CD8-positive, alpha-beta memory T cell (primary cell): ENCODE results near the gene SLC35G1. TPM values are rescaled to one million over a fixed set of nuclear protein-coding genes. Genes with fewer than 3 reads are reported as not detected.

Experiments
- CTCF ChIA-PET: fragments of 350-600 bp; sonication (Branson Sonifier 250); formaldehyde crosslinking; loops from one replicate; lab custom pipeline; 2021; ENCODE audit warnings: antibody characterized with exemption; lab: Charles Lee
- POLR2A ChIA-PET: fragments of 350-600 bp; sonication (Branson Sonifier 250); formaldehyde crosslinking; loops from one replicate; lab custom pipeline; 2021; ENCODE audit warnings: antibody characterized with exemption; lab: Charles Lee
- DNase-seq, 5 donors: peaks; one replicate each; pipeline versions ENCODE4 v3.0.0 to v3.0.0-alpha.2; 2020 to 2022; ENCODE audit warnings: mixed read lengths in 1 of 5
- H3K27ac ChIP-seq: one replicate; pipeline ENCODE4 v1.7.0; 2013; ENCODE audit warnings: low read depth, mild to moderate bottlenecking, low read length, moderate library complexity
- H3K27me3 ChIP-seq: 2 replicates; pipeline ENCODE4 v1.7.0; 2013; ENCODE audit warnings: low read length, mild to moderate bottlenecking; ENCODE audit not compliant: insufficient read depth, poor library complexity, severe bottlenecking
- H3K36me3 ChIP-seq: 2 replicates; pipeline ENCODE4 v1.7.0; 2013; ENCODE audit warnings: mild to moderate bottlenecking, low read length, moderate library complexity; ENCODE audit not compliant: insufficient read depth
- H3K4me1 ChIP-seq: 2 replicates; pipeline ENCODE4 v1.7.0; 2013; ENCODE audit warnings: mild to moderate bottlenecking, low read length, moderate library complexity; ENCODE audit not compliant: insufficient read depth
- H3K4me3 ChIP-seq: 2 replicates; pipeline ENCODE4 v1.7.0; 2013; ENCODE audit warnings: mild to moderate bottlenecking, low read length
- H3K9me3 ChIP-seq: 2 replicates; pipeline ENCODE4 v1.7.0; 2013; ENCODE audit warnings: mild to moderate bottlenecking, low read length
- H3K27ac Mint-ChIP-seq, 8 donors: one replicate each; pipeline ENCODE4 v1.8.0; 2020 to 2021; ENCODE audit warnings: mixed read lengths in 8 of 8, mild to moderate bottlenecking in 6 of 8, inconsistent platforms in 3 of 8, moderate library complexity in 3 of 8
- H3K27me3 Mint-ChIP-seq, 2 donors: one replicate each; pipeline ENCODE4 v1.8.0; 2020 to 2021; ENCODE audit warnings: mixed read lengths in 2 of 2, mild to moderate bottlenecking in 1 of 2, moderate library complexity in 1 of 2
- H3K36me3 Mint-ChIP-seq, 3 donors: one replicate each; pipeline ENCODE4 v1.8.0; 2020 to 2021; ENCODE audit warnings: mixed read lengths in 3 of 3, inconsistent platforms in 1 of 3, mild to moderate bottlenecking in 1 of 3
- H3K4me1 Mint-ChIP-seq, 3 donors: one replicate each; pipeline ENCODE4 v1.8.0; 2020 to 2021; ENCODE audit warnings: mixed read lengths in 3 of 3, inconsistent platforms in 1 of 3, mild to moderate bottlenecking in 1 of 3
- H3K4me3 Mint-ChIP-seq, 7 donors: one replicate each; pipeline ENCODE4 v1.8.0; 2020 to 2021; ENCODE audit warnings: mixed read lengths in 7 of 7, mild to moderate bottlenecking in 6 of 7, moderate library complexity in 4 of 7, inconsistent platforms in 2 of 7
- H3K9me3 Mint-ChIP-seq, 5 donors: one replicate each; pipeline ENCODE4 v1.8.0; 2020 to 2022; ENCODE audit warnings: mixed read lengths in 5 of 5, mild to moderate bottlenecking in 3 of 5, moderate library complexity in 2 of 5, inconsistent platforms in 1 of 5
- polyA plus RNA-seq: library from polyadenylated mRNA; unstranded; fragments of 300-500 nt; fragmentation: Illumina TruSeq; gene quantifications from one replicate; pipeline ENCODE4 v1.2.3, GENCODE V29; 2021
- total RNA-seq, 2 experiments: library from RNA; stranded (reverse); gene quantifications; one replicate each; pipeline ENCODE4 v1.2.3, GENCODE V29; 2021

Gene SLC35G1
- total and polyA plus RNA-seq, 3 experiments from 2014 or later: 2.4 to 4.7 (median 4.6) TPM

GRCh38 chr10:93856349-93857145 is 37.2 kb upstream of the SLC35G1 start:
- Histone ChIP-seq H3K9me3 (no peaks in the 10 kb centered on the region), H3K4me1 (no peaks in the 10 kb centered on the region), H3K27ac (no peak overlapping the region), H3K27me3 (no peaks in the 10 kb centered on the region), H3K4me3 (no peak overlapping the region), H3K36me3 (no peaks in the 10 kb centered on the region)
- Mint-ChIP-seq H3K4me1 (no peaks in the 10 kb centered on the region), H3K9me3 (peaks cover 0 to 9% (median 0%) of the 10 kb centered on the region in 5 donors), H3K27ac (no peak overlapping the region), H3K36me3 (no peaks in the 10 kb centered on the region), H3K27me3 (peaks cover 6 to 11% of the 10 kb centered on the region in 2 donors), H3K4me3 (no peak overlapping the region)
- ChIA-PET CTCF (no interaction called here), POLR2A (no interaction called here)
- no peak for DNase-seq

GRCh38 chr10:93859049-93859655 is 34.6 kb upstream of the SLC35G1 start:
- H3K27me3 ChIP-seq: no peaks in the 10 kb centered on the region
- H3K4me1 Mint-ChIP-seq: no peaks in the 10 kb centered on the region
- ChIA-PET CTCF (interaction anchor here (0.7 kb wide), 1 partner anchor 304 kb away, joined by 3 read pairs; no protein-coding TSS in a partner anchor), POLR2A (no interaction called here)
- no peak overlapping the region for H3K27ac Mint-ChIP-seq
- no peaks in the 10 kb centered on the region for H3K9me3 ChIP-seq
- no peaks in the 10 kb centered on the region for H3K9me3 Mint-ChIP-seq
- no peaks in the 10 kb centered on the region for H3K4me1 ChIP-seq
- DNase-seq: no peak
- no peak overlapping the region for H3K4me3 ChIP-seq
- no peak overlapping the region for H3K4me3 Mint-ChIP-seq
- H3K36me3 Mint-ChIP-seq: no peaks in the 10 kb centered on the region
- peaks cover 2 to 7% of the 10 kb centered on the region in 2 donors for H3K27me3 Mint-ChIP-seq
- no peak overlapping the region for H3K27ac ChIP-seq
- no peaks in the 10 kb centered on the region for H3K36me3 ChIP-seq

GRCh38 chr10:93861825-93862224 is 32.0 kb upstream of the SLC35G1 start:
- CTCF ChIA-PET: no interaction called here
- H3K36me3 ChIP-seq: no peaks in the 10 kb centered on the region
- H3K4me3 Mint-ChIP-seq: no peak overlapping the region
- no peak overlapping the region for H3K27ac Mint-ChIP-seq
- H3K4me1 ChIP-seq: no peaks in the 10 kb centered on the region
- H3K36me3 Mint-ChIP-seq: no peaks in the 10 kb centered on the region
- H3K27me3 Mint-ChIP-seq: peaks cover 3 to 5% of the 10 kb centered on the region in 2 donors
- POLR2A ChIA-PET: no interaction called here
- DNase-seq: no peak
- H3K9me3 ChIP-seq: no peaks in the 10 kb centered on the region
- H3K9me3 Mint-ChIP-seq: no peaks in the 10 kb centered on the region
- no peak overlapping the region for H3K27ac ChIP-seq
- H3K4me3 ChIP-seq: no peak overlapping the region
- no peaks in the 10 kb centered on the region for H3K4me1 Mint-ChIP-seq
- H3K27me3 ChIP-seq: no peaks in the 10 kb centered on the region

- no peaks in the 10 kb centered on the region for H3K4me1 Mint-ChIP-seq
- peaks cover 8 to 12% of the 10 kb centered on the region in 2 donors for H3K27me3 Mint-ChIP-seq
- CTCF ChIA-PET: no interaction called here
- Histone ChIP-seq H3K4me3 (no peak overlapping the region), H3K9me3 (no peaks in the 10 kb centered on the region), H3K4me1 (no peaks in the 10 kb centered on the region), H3K27ac (no peak overlapping the region), H3K27me3 (no peaks in the 10 kb centered on the region), H3K36me3 (no peaks in the 10 kb centered on the region)
- no peak overlapping the region for H3K4me3 Mint-ChIP-seq
- DNase-seq: no peak
- H3K27ac Mint-ChIP-seq: no peak overlapping the region
- POLR2A ChIA-PET: no interaction called here
- H3K36me3 Mint-ChIP-seq: no peaks in the 10 kb centered on the region
- no peaks in the 10 kb centered on the region for H3K9me3 Mint-ChIP-seq
Measured at GRCh38 chr10:93865794-93866425, 27.9 kb upstream of the SLC35G1 start.

- no peak overlapping the region for H3K27ac Mint-ChIP-seq
- Histone ChIP-seq H3K4me3 (no peak overlapping the region), H3K27me3 (no peaks in the 10 kb centered on the region), H3K36me3 (no peaks in the 10 kb centered on the region), H3K9me3 (no peaks in the 10 kb centered on the region), H3K27ac (no peak overlapping the region), H3K4me1 (no peaks in the 10 kb centered on the region)
- DNase-seq: no peak
- no peaks in the 10 kb centered on the region for H3K4me1 Mint-ChIP-seq
- CTCF ChIA-PET: no interaction called here
- no peak overlapping the region for H3K4me3 Mint-ChIP-seq
- no peaks in the 10 kb centered on the region for H3K9me3 Mint-ChIP-seq
- no peaks in the 10 kb centered on the region for H3K36me3 Mint-ChIP-seq
- H3K27me3 Mint-ChIP-seq: peaks cover 14 to 24% of the 10 kb centered on the region in 2 donors
- POLR2A ChIA-PET: no interaction called here
Measured at GRCh38 chr10:93867525-93867924, 26.3 kb upstream of the SLC35G1 start.

- Histone ChIP-seq H3K27ac (no peak overlapping the region), H3K4me3 (no peak overlapping the region), H3K36me3 (no peaks in the 10 kb centered on the region), H3K27me3 (no peaks in the 10 kb centered on the region), H3K4me1 (no peaks in the 10 kb centered on the region), H3K9me3 (no peaks in the 10 kb centered on the region)
- no peak overlapping the region for H3K4me3 Mint-ChIP-seq
- H3K9me3 Mint-ChIP-seq: no peaks in the 10 kb centered on the region
- no peak overlapping the region for H3K27ac Mint-ChIP-seq
- DNase-seq: no peak
- peaks cover 18 to 50% of the 10 kb centered on the region in 2 donors for H3K27me3 Mint-ChIP-seq
- ChIA-PET POLR2A (no interaction called here), CTCF (no interaction called here)
- H3K36me3 Mint-ChIP-seq: no peaks in the 10 kb centered on the region
- H3K4me1 Mint-ChIP-seq: no peaks in the 10 kb centered on the region
Measured at GRCh38 chr10:93871671-93872204, 22.0 kb upstream of the SLC35G1 start.

- DNase-seq: no peak
- no peak overlapping the region for H3K27ac ChIP-seq
- no peaks in the 10 kb centered on the region for H3K9me3 ChIP-seq
- H3K36me3 ChIP-seq: no peaks in the 10 kb centered on the region
- Mint-ChIP-seq H3K4me1 (no peaks in the 10 kb centered on the region), H3K27me3 (peaks cover 21 to 51% of the 10 kb centered on the region in 2 donors), H3K27ac (no peak overlapping the region), H3K4me3 (no peak overlapping the region), H3K9me3 (no peaks in the 10 kb centered on the region), H3K36me3 (no peaks in the 10 kb centered on the region)
- no peaks in the 10 kb centered on the region for H3K4me1 ChIP-seq
- ChIA-PET CTCF (no interaction called here), POLR2A (no interaction called here)
- no peaks in the 10 kb centered on the region for H3K27me3 ChIP-seq
- H3K4me3 ChIP-seq: no peak overlapping the region
Measured at GRCh38 chr10:93872375-93873158, 21.2 kb upstream of the SLC35G1 start.
